Measurements from ENCODE around the gene SLAMF6. TPM values are rescaled to one million over a fixed set of nuclear protein-coding genes. Genes with fewer than 3 reads are reported as not detected.

The SLAMF6 gene
- polyA plus RNA-seq, 2 of the 4 experiments (the other 2 are of a cell fraction): not detected

GRCh38 chr1:160492617-160493016 lies 30.4 kb downstream of the SLAMF6 start:
- ChIA-PET CTCF (no interaction called here), POLR2A (no interaction called here)
- Histone ChIP-seq H3K4me2 (no peak overlapping the region), H3K27ac (no peak overlapping the region), H3K9me3 (no peaks in the 10 kb centered on the region), H3K4me1 (no peaks in the 10 kb centered on the region), H3K4me3 (no peak overlapping the region)
- 28% methylated on average over 2 of the region's 2 CpGs for WGBS (ENCODE audit: missing lambda C conversion rate)
- ATAC-seq (no peak), FAIRE-seq (no peak), DNase-seq (ENCODE audit: low read depth in 1 of 2, low spot score in 1 of 2) (no peak)
- TF ChIP-seq, protein P1, sequence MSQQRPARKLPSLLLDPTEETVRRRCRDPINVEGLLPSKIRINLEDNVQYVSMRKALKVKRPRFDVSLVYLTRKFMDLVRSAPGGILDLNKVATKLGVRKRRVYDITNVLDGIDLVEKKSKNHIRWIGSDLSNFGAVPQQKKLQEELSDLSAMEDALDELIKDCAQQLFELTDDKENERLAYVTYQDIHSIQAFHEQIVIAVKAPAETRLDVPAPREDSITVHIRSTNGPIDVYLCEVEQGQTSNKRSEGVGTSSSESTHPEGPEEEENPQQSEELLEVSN (IDR thresholded peaks at IDR 0.05; ENCODE audit: borderline replicate concordance, low read depth): no peak
- no peak for TF ChIP-seq CHD4 (IDR thresholded peaks at IDR 0.05; ENCODE audit: borderline replicate concordance)
- TF ChIP-seq CEBPB (IDR thresholded peaks at IDR 0.05): no peak
- TF ChIP-seq MYC (IDR thresholded peaks at IDR 0.05; ENCODE audit: borderline replicate concordance, low read length): no peak
- no peak for TF ChIP-seq FOSB (CRISPR knock-in tag; IDR thresholded peaks at IDR 0.05)
- TF ChIP-seq POLR2A (IDR thresholded peaks at IDR 0.05; ENCODE audit: low read length): no peak

- ATAC-seq (no peak), DNase-seq (ENCODE audit: low read depth in 1 of 2, low spot score in 1 of 2) (no peak), FAIRE-seq (no peak)
- ChIA-PET CTCF (no interaction called here), POLR2A (no interaction called here)
- Histone ChIP-seq H3K4me3 (no peak overlapping the region), H3K9me3 (no peaks in the 10 kb centered on the region), H3K27ac (no peak overlapping the region), H3K4me1 (no peaks in the 10 kb centered on the region), H3K4me2 (no peak overlapping the region)
- WGBS (ENCODE audit: missing lambda C conversion rate): 70% methylated on average over 3 of the region's 3 CpGs
- TF ChIP-seq HEYL (CRISPR knock-in tag; IDR thresholded peaks at IDR 0.05): no peak
- no peak for TF ChIP-seq CHD4 (IDR thresholded peaks at IDR 0.05; ENCODE audit: borderline replicate concordance)
- no peak for TF ChIP-seq HOXB13 (CRISPR knock-in tag; IDR thresholded peaks at IDR 0.05; ENCODE audit: low read depth)
- TF ChIP-seq CBX8 (IDR thresholded peaks at IDR 0.05): no peak
- TF ChIP-seq, protein P2, sequence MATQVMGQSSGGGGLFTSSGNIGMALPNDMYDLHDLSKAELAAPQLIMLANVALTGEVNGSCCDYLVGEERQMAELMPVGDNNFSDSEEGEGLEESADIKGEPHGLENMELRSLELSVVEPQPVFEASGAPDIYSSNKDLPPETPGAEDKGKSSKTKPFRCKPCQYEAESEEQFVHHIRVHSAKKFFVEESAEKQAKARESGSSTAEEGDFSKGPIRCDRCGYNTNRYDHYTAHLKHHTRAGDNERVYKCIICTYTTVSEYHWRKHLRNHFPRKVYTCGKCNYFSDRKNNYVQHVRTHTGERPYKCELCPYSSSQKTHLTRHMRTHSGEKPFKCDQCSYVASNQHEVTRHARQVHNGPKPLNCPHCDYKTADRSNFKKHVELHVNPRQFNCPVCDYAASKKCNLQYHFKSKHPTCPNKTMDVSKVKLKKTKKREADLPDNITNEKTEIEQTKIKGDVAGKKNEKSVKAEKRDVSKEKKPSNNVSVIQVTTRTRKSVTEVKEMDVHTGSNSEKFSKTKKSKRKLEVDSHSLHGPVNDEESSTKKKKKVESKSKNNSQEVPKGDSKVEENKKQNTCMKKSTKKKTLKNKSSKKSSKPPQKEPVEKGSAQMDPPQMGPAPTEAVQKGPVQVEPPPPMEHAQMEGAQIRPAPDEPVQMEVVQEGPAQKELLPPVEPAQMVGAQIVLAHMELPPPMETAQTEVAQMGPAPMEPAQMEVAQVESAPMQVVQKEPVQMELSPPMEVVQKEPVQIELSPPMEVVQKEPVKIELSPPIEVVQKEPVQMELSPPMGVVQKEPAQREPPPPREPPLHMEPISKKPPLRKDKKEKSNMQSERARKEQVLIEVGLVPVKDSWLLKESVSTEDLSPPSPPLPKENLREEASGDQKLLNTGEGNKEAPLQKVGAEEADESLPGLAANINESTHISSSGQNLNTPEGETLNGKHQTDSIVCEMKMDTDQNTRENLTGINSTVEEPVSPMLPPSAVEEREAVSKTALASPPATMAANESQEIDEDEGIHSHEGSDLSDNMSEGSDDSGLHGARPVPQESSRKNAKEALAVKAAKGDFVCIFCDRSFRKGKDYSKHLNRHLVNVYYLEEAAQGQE (IDR thresholded peaks at IDR 0.05): no peak
- no peak for TF ChIP-seq FOSL2 (IDR thresholded peaks at IDR 0.05)
- no peak for TF ChIP-seq FOSL2 (CRISPR knock-in tag; IDR thresholded peaks at IDR 0.05)
- TF ChIP-seq HOXB5 (CRISPR knock-in tag; IDR thresholded peaks at IDR 0.05): no peak
- TF ChIP-seq ZC3H11A (IDR thresholded peaks at IDR 0.05): no peak
- no peak for TF ChIP-seq NR3C1 (IDR thresholded peaks at IDR 0.05)
- TF ChIP-seq, protein P1 (IDR thresholded peaks at IDR 0.05; ENCODE audit: borderline replicate concordance, low read depth): no peak
- no peak for TF ChIP-seq CEBPB (IDR thresholded peaks at IDR 0.05)
- no peak for TF ChIP-seq TFCP2L1 (CRISPR knock-in tag; IDR thresholded peaks at IDR 0.05)
- TF ChIP-seq, protein P3, sequence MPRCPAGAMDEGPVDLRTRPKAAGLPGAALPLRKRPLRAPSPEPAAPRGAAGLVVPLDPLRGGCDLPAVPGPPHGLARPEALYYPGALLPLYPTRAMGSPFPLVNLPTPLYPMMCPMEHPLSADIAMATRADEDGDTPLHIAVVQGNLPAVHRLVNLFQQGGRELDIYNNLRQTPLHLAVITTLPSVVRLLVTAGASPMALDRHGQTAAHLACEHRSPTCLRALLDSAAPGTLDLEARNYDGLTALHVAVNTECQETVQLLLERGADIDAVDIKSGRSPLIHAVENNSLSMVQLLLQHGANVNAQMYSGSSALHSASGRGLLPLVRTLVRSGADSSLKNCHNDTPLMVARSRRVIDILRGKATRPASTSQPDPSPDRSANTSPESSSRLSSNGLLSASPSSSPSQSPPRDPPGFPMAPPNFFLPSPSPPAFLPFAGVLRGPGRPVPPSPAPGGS (IDR thresholded peaks at IDR 0.05): no peak
- no peak for TF ChIP-seq ZNF302 (CRISPR knock-in tag; IDR thresholded peaks at IDR 0.05)
These were observed 31.1 kb downstream of the SLAMF6 start for GRCh38 chr1:160491981-160492380.

DNA sequence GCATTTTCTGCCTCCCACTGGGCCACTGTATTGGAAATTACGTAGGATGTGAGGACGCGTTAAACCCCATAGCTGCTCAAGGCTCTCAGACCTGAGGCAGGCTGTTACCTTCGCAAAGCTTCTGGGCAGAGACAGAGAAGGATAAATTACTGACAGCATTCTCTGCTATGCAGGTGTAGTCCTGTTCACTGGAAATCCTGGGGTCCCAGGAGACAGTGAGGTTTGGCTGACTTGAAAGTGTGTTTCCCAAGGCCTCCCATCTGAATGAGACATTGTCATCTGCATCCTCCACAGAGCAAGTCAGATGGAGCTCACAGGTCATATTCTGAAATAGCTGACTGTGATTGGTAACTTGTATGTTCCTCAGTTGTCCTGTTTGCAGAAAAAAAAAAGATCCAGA lies 32.0 kb downstream of the SLAMF6 start:
- TF ChIP-seq POLR2A (IDR thresholded peaks at IDR 0.05; ENCODE audit: low read length) (no peak), NPAS2 (CRISPR knock-in tag; IDR thresholded peaks at IDR 0.05; ENCODE audit: borderline replicate concordance) (no peak), HEYL (CRISPR knock-in tag; IDR thresholded peaks at IDR 0.05) (no peak), RNF2 (IDR thresholded peaks at IDR 0.05; ENCODE audit: borderline replicate concordance, low read depth) (no peak)
- CTCF ChIA-PET: interaction anchor here (0.5 to 0.7 kb wide), 2 partner anchors 42 to 100 kb away, joined by 3 read pairs; no protein-coding TSS in a partner anchor
- DNase-seq (ENCODE audit: low read depth in 1 of 2, low spot score in 1 of 2): no peak
- ATAC-seq: no peak
- H3K9me3 ChIP-seq: no peaks in the 10 kb centered on the region
- H3K4me2 ChIP-seq: no peak overlapping the region
- H3K27ac ChIP-seq: no peak overlapping the region
- POLR2A ChIA-PET: no interaction called here
- no peaks in the 10 kb centered on the region for H3K4me1 ChIP-seq
- FAIRE-seq: no peak
- no peak overlapping the region for H3K4me3 ChIP-seq
- 82% methylated on average over 4 of the region's 4 CpGs for WGBS (ENCODE audit: missing lambda C conversion rate)

Data from A549 (cell line).